Neural progenitor cell (in vitro differentiated cells): Measurements from ENCODE around the gene SH3GLB2.

Experiments
- EZH2 ChIP-seq: fragments of 200-600 bp; sonication (generic); IDR thresholded peaks from 2 replicates; pipeline ENCODE4 v1.6.1; 2017; ENCODE audit warnings: antibody characterized with exemption, mild to moderate bottlenecking, moderate library complexity
- EZH2phosphoT487 ChIP-seq: fragments of 200-600 bp; sonication (generic); IDR thresholded peaks from 2 replicates; pipeline ENCODE4 v1.6.1; 2017; ENCODE audit warnings: antibody characterized with exemption
- TF ChIP-seq, protein P1 (sequence below): fragments of 200-600 bp; sonication (generic); IDR thresholded peaks from 2 replicates; pipeline ENCODE4 v1.5.1; 2017; ENCODE audit warnings: antibody characterized with exemption, mild to moderate bottlenecking

DNA sequence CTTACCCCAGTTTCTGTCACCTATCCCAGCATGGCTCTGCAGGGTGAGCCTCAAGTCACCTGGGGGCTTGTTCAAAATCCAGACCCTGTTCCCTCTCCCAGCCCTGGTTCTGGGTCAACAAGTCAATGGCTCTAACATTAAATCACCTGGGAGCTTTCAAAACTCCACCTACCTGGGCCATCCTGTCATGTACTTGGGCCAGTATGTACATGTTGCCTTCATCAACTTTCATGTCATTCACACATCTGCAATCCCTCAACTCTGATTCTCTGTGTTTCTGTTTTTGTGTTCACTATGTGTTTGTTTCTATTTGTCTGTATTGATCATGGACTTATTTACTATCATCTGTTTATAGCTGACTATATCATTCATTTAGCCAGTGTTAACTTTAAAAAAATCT lies 2.1 kb upstream of the SH3GLB2 start:
- TF ChIP-seq, protein P1, sequence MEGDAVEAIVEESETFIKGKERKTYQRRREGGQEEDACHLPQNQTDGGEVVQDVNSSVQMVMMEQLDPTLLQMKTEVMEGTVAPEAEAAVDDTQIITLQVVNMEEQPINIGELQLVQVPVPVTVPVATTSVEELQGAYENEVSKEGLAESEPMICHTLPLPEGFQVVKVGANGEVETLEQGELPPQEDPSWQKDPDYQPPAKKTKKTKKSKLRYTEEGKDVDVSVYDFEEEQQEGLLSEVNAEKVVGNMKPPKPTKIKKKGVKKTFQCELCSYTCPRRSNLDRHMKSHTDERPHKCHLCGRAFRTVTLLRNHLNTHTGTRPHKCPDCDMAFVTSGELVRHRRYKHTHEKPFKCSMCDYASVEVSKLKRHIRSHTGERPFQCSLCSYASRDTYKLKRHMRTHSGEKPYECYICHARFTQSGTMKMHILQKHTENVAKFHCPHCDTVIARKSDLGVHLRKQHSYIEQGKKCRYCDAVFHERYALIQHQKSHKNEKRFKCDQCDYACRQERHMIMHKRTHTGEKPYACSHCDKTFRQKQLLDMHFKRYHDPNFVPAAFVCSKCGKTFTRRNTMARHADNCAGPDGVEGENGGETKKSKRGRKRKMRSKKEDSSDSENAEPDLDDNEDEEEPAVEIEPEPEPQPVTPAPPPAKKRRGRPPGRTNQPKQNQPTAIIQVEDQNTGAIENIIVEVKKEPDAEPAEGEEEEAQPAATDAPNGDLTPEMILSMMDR, result no peak
- TF ChIP-seq EZH2 (no peak), EZH2phosphoT487 (no peak)
